ENCODE measurements around the gene KIF6. TPM values are rescaled to one million over a fixed set of nuclear protein-coding genes. Genes with fewer than 3 reads are reported as not detected.

The KIF6 gene
- total RNA-seq, 1 donor from 2014 or later: 1.5 TPM

DNA sequence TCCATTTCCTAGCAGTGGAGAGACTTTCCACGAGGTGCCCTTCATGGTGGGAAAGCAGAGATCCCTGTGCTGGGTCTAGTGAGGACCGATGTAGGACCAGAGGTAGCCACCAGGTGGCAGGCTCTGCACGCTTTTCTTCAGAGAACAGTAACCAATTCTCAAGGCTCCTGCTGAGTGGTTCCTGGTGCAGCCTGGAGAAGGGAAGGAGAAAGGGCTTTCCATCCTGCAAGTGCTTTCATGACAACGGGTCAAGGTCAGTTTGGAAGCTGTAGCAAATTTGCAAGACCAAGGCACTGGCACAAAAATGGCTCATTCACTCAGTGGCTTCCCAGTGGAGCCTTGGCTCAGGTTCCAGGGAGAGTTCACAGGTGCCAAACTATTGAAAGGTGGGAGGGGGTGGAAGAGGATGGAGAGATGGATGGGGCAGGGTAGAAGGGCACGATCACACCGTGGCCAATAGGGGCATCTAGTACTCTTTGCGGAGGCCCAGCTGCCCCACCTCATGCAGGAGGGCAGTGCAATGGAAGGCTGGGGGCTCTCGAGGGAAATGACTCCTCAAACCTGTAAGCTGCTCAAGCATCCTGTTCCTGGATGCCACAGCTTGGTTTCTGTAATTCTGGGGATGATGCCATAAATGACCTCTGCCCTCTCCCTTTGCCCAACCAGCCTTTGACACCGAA lies 377.2 kb downstream of the KIF6 start:
- H3K4me3 Mint-ChIP-seq: no peak overlapping the region
- peaks cover 3% of the 10 kb centered on the region for H3K9me3 Mint-ChIP-seq
- TF ChIP-seq CTCF (conservative IDR thresholded peaks at IDR 0.05): peak; percentile 88
- H3K27ac Mint-ChIP-seq (ENCODE audit: unreplicated experiment): no peak overlapping the region
- H3K4me1 Mint-ChIP-seq: peaks cover 24% of the 10 kb centered on the region
- peak; percentile 83 for DNase-seq (ENCODE audit: low read depth, low spot score)
- H3K27me3 Mint-ChIP-seq (ENCODE audit: low read depth): no peaks in the 10 kb centered on the region
- H3K36me3 Mint-ChIP-seq (ENCODE audit: low read depth): no peaks in the 10 kb centered on the region

DNA sequence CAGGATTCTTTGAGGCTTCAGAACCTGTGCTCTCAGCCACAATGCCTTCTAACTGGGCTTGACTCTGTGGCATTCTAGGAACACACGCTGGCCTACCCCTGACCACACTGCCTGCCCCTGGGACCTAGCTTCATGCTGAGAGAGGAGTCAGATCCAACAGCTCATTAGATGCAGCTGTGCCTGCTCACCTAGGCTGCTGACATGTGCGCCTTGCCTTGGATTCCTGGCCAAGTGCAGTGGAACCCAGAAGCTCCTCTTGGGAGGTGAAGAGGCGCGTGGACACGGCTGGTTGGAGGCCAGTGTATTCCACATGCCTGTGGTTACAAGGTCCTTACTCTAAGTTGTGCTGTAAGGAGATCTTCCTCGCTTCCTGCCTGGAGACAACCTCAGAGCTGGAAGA lies 378.0 kb downstream of the KIF6 start:
- Mint-ChIP-seq H3K27ac (ENCODE audit: unreplicated experiment) (no peak overlapping the region), H3K4me3 (no peak overlapping the region), H3K27me3 (ENCODE audit: low read depth) (no peaks in the 10 kb centered on the region), H3K9me3 (peaks cover 3% of the 10 kb centered on the region), H3K36me3 (ENCODE audit: low read depth) (no peaks in the 10 kb centered on the region), H3K4me1 (peaks cover 24% of the 10 kb centered on the region)
- no peak for DNase-seq (ENCODE audit: low read depth, low spot score)
- TF ChIP-seq CTCF (conservative IDR thresholded peaks at IDR 0.05): no peak

GRCh38 chr6:39344821-39345280 lies 380.4 kb downstream of the KIF6 start:
- H3K9me3 Mint-ChIP-seq: peaks cover 3% of the 10 kb centered on the region
- TF ChIP-seq CTCF (conservative IDR thresholded peaks at IDR 0.05): no peak
- no peak for DNase-seq (ENCODE audit: low read depth, low spot score)
- peaks cover 28% of the 10 kb centered on the region for H3K4me1 Mint-ChIP-seq
- H3K36me3 Mint-ChIP-seq (ENCODE audit: low read depth): no peaks in the 10 kb centered on the region
- no peaks in the 10 kb centered on the region for H3K27me3 Mint-ChIP-seq (ENCODE audit: low read depth)
- H3K4me3 Mint-ChIP-seq: no peak overlapping the region
- peak overlapping the region; percentile 16 for H3K27ac Mint-ChIP-seq (ENCODE audit: unreplicated experiment)

DNA sequence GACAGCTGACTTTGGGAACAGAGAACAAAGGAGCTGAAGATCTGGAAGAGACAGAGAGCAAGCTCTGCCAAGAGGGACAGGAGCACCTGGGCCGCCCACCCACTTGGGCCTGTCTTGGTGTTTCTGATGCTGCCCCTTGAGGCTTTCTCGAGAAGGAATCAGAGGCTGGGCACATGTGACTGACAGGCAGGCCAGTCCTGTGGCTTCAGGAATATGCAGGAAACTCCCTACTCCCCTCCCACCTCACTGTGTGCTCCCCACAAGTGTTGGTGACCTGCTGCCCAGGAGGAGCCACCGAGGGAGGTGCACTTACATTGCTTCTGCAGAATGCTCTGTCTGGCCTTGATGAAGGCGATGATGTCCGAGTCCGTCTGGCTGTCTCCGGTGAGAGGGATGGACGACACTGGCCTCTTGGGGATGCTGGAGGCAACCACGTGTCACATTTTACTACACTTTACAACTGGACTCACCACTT lies 381.8 kb downstream of the KIF6 start:
- no peak for DNase-seq (ENCODE audit: low read depth, low spot score)
- peaks cover 31% of the 10 kb centered on the region for H3K4me1 Mint-ChIP-seq
- H3K9me3 Mint-ChIP-seq: peaks cover 3% of the 10 kb centered on the region
- no peaks in the 10 kb centered on the region for H3K27me3 Mint-ChIP-seq (ENCODE audit: low read depth)
- H3K27ac Mint-ChIP-seq (ENCODE audit: unreplicated experiment): peak overlapping the region; percentile 88
- H3K4me3 Mint-ChIP-seq: no peak overlapping the region
- TF ChIP-seq CTCF (conservative IDR thresholded peaks at IDR 0.05): no peak
- H3K36me3 Mint-ChIP-seq (ENCODE audit: low read depth): no peaks in the 10 kb centered on the region

DNA sequence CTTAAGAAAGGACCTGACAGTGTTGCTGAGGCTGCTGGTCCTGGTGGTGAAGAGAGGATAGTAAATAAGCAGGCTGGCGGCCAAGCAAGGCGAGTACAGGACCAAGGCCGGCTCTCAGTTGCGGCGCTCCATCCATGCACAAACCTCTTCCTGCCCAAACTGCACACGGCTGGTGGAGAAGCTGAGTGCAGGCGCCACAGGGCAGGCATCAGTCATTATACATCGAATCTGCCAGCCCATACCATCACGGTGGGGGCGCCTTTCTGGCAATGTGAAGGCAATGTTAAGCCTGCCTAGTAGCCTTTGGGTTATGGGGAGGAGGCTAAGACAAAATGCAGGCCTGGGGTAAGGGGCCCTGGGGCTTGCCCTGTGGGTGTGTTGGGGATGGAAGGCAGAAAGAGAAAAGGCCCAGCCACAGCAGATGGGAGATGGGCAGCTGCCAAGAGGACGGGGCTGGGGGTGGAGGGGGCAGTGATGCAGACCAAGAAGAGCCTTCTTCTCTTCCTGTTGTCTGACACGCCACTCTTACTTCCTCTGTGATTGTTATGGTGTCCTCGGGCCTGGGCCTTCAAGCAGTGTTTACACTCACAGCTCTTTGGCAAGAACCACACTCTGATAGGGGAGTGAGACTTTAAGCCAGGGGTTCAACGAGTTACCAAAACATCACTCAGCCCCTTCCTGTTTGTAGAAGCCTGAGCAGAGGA lies 382.4 kb downstream of the KIF6 start:
- H3K27me3 Mint-ChIP-seq (ENCODE audit: low read depth): no peaks in the 10 kb centered on the region
- no peak overlapping the region for H3K4me3 Mint-ChIP-seq
- peaks cover 29% of the 10 kb centered on the region for H3K4me1 Mint-ChIP-seq
- no peak overlapping the region for H3K27ac Mint-ChIP-seq (ENCODE audit: unreplicated experiment)
- DNase-seq (ENCODE audit: low read depth, low spot score): no peak
- H3K9me3 Mint-ChIP-seq: peaks cover 3% of the 10 kb centered on the region
- TF ChIP-seq CTCF (conservative IDR thresholded peaks at IDR 0.05): no peak
- H3K36me3 Mint-ChIP-seq (ENCODE audit: low read depth): no peaks in the 10 kb centered on the region
